ENCODE data around the gene SPON2.

Gene SPON2

DNA sequence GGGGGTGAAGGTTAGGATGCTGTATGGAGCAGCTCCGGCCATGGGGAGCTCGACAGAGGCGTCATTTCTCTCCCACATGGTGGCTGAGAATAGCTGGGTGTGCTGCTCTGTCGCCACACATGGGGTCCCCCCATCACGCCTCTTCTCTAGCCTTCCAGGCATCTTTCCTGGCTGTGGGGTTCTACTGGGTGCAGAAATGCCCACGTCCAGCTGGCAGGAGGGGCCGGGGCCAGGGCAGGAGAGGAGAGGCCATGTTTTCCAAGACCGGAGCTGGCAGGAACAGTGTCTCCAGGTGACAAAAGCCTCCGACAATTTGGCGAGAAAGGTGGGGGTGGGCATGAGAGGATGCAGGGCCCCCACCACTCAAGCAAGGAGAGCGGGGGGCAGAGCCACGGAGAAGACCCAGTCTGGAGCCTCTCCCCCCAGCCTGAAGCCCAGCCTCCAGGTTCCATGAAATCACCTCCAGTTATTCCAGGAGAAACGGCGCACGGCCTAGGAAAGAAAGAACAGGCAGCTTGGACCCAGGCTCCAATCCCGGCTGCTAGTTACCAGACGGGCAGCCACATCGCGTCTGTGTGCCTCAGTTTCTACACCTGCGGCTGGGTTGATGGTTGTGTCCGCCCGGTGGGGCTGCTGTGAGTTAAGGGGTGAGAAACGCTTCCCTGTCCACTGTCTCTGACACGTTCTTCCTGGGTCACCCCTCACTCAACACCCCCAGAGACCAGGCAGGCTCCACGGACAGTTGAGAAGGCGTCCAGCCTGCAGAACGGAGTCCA is 27.4 kb upstream of the SPON2 start:
- TF ChIP-seq, protein P1, sequence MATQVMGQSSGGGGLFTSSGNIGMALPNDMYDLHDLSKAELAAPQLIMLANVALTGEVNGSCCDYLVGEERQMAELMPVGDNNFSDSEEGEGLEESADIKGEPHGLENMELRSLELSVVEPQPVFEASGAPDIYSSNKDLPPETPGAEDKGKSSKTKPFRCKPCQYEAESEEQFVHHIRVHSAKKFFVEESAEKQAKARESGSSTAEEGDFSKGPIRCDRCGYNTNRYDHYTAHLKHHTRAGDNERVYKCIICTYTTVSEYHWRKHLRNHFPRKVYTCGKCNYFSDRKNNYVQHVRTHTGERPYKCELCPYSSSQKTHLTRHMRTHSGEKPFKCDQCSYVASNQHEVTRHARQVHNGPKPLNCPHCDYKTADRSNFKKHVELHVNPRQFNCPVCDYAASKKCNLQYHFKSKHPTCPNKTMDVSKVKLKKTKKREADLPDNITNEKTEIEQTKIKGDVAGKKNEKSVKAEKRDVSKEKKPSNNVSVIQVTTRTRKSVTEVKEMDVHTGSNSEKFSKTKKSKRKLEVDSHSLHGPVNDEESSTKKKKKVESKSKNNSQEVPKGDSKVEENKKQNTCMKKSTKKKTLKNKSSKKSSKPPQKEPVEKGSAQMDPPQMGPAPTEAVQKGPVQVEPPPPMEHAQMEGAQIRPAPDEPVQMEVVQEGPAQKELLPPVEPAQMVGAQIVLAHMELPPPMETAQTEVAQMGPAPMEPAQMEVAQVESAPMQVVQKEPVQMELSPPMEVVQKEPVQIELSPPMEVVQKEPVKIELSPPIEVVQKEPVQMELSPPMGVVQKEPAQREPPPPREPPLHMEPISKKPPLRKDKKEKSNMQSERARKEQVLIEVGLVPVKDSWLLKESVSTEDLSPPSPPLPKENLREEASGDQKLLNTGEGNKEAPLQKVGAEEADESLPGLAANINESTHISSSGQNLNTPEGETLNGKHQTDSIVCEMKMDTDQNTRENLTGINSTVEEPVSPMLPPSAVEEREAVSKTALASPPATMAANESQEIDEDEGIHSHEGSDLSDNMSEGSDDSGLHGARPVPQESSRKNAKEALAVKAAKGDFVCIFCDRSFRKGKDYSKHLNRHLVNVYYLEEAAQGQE (IDR thresholded peaks at IDR 0.05; ENCODE audit: insufficient read depth in 1 of 2, low read depth in 2 of 2, low read length in 2 of 2), result no peak
- no peak for TF ChIP-seq FOXP2 (optimal IDR thresholded peaks at IDR 0.05; ENCODE audit: borderline replicate concordance, extremely low read depth, extremely low read length, insufficient read depth)

DNA sequence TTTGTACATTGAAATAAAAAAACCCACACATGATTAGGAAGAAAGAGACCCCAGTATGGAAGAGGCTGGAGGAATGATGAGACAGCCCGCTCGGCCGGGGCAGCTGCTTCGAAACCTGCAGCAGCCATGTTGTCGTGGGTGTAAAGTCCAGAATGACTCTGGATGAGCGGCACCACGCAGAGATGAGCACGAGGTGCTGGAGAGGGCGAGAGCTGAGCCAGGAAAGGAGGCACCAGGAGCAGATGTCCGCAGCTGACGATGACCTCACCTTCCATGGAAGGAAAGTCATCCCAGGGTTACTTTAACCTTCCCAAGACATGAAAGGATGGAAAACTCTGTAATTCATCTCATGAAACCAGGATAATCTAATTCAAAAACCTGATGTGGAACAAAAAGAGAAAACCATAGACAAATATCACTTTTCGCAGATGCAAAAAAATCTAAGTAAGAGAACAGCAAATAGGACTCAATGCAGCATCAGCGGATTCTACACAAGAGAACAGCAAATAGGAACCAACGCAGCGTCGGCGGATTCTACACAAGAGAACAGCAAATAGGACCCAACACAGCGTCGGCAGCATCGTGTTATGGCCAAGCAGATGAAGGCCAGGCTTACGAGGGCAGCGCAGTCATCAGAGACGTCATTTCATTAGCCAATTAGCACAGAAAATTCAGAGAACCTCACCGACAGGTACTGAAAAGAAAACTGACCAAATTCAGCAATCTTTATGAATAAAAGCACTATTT is 25.9 kb upstream of the SPON2 start:
- TF ChIP-seq POLR2AphosphoS5 (IDR thresholded peaks at IDR 0.05; ENCODE audit: low read depth, low read length) (no peak), SIN3A (IDR thresholded peaks at IDR 0.05; ENCODE audit: borderline replicate concordance, insufficient read depth, low read length) (no peak), FOXP2 (optimal IDR thresholded peaks at IDR 0.05; ENCODE audit: borderline replicate concordance, extremely low read depth, extremely low read length, insufficient read depth) (no peak), TAF1 (IDR thresholded peaks at IDR 0.05; ENCODE audit: borderline replicate concordance, insufficient read depth, low read length) (no peak)
- TF ChIP-seq, protein P1 (IDR thresholded peaks at IDR 0.05; ENCODE audit: insufficient read depth in 1 of 2, low read depth in 2 of 2, low read length in 2 of 2), result no peak

DNA sequence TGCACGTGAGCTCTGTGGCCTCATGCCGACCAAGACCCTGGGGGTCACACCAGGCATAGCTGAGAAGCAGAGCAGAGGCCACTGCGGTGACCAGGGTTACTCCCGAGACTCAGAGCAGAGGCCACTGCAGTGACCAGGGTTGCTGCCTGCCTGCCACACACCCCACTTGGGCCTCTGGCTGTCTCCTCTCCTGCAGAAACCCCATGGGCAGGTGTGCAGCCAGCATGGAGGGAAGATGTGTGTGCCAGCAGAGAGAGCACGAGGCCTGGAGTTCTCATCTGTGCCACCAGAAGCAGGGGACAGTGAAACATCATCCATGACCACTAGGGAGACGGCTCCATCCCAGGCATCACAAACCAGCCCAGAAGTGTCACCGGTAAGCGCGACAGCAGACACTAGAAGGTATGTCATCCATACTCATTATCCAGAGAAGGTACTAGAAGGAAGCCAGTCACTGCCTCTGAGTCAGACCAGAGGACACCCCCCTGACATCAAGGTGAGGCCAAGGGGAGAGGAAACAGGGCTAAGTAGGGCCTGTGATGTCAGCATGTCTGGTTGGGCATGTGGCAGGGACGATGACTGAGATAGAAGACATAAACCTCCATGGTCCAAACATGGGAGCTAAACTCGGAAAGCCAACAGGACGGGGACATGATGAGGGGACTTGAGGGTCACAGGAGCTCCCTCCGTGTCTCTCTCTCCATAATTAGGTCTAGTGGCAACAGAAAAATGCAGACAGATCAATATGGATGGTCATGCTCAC is 24.2 kb upstream of the SPON2 start:
- TF ChIP-seq, protein P1 (IDR thresholded peaks at IDR 0.05; ENCODE audit: insufficient read depth in 1 of 2, low read depth in 2 of 2, low read length in 2 of 2), result no peak
- TF ChIP-seq SIN3A (IDR thresholded peaks at IDR 0.05; ENCODE audit: borderline replicate concordance, insufficient read depth, low read length) (no peak), TAF1 (IDR thresholded peaks at IDR 0.05; ENCODE audit: borderline replicate concordance, insufficient read depth, low read length) (no peak), POLR2AphosphoS5 (IDR thresholded peaks at IDR 0.05; ENCODE audit: low read depth, low read length) (no peak), FOXP2 (optimal IDR thresholded peaks at IDR 0.05; ENCODE audit: borderline replicate concordance, extremely low read depth, extremely low read length, insufficient read depth) (no peak)

DNA sequence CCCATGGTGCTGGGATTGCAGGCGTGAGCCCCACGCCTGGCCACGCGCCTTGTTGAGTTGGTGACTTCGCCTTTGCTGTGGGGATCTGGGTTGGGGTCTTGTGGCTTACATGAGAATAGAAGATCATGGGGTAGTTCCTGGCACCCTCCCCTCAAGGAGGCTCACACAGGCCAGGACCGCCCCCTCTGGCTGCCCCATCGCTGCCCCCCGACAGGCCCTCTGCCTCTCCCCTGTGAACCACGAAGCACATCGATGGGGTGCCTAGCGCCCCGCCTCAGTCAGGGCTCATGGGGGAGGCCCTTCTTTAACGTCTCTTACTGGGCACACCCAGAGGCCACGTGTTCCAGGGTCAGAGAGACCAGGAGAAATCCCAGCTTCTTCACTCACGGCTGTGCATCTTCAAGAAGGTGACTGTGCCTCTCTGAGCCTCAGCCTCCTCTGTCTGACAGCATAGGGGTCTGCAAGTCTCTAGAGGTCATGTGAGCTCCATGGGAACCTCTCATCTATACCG is 23.6 kb upstream of the SPON2 start:
- TF ChIP-seq FOXP2 (optimal IDR thresholded peaks at IDR 0.05; ENCODE audit: borderline replicate concordance, extremely low read depth, extremely low read length, insufficient read depth), result no peak
- no peak for TF ChIP-seq TAF1 (IDR thresholded peaks at IDR 0.05; ENCODE audit: borderline replicate concordance, insufficient read depth, low read length)
- TF ChIP-seq, protein P1 (IDR thresholded peaks at IDR 0.05; ENCODE audit: insufficient read depth in 1 of 2, low read depth in 2 of 2, low read length in 2 of 2), result no peak
- TF ChIP-seq SIN3A (IDR thresholded peaks at IDR 0.05; ENCODE audit: borderline replicate concordance, insufficient read depth, low read length), result no peak
- no peak for TF ChIP-seq POLR2AphosphoS5 (IDR thresholded peaks at IDR 0.05; ENCODE audit: low read depth, low read length)
